CD8-positive, alpha-beta memory T cell (primary cell): ENCODE measurements around the gene FASTK. TPM values are rescaled to one million over a fixed set of nuclear protein-coding genes. Genes with fewer than 3 reads are reported as not detected.

Source experiments
- CTCF ChIA-PET: fragments of 350-600 bp; sonication (Branson Sonifier 250); formaldehyde crosslinking; loops from one replicate; lab custom pipeline; 2021; ENCODE audit warnings: antibody characterized with exemption; lab: Charles Lee
- POLR2A ChIA-PET: fragments of 350-600 bp; sonication (Branson Sonifier 250); formaldehyde crosslinking; loops from one replicate; lab custom pipeline; 2021; ENCODE audit warnings: antibody characterized with exemption; lab: Charles Lee
- DNase-seq, 5 donors: peaks; one replicate each; pipeline versions ENCODE4 v3.0.0 to v3.0.0-alpha.2; 2020 to 2022; ENCODE audit warnings: mixed read lengths in 1 of 5
- H3K27ac ChIP-seq: one replicate; pipeline ENCODE4 v1.7.0; 2013; ENCODE audit warnings: low read depth, mild to moderate bottlenecking, low read length, moderate library complexity
- H3K27me3 ChIP-seq: 2 replicates; pipeline ENCODE4 v1.7.0; 2013; ENCODE audit warnings: low read length, mild to moderate bottlenecking; ENCODE audit not compliant: insufficient read depth, poor library complexity, severe bottlenecking
- H3K36me3 ChIP-seq: 2 replicates; pipeline ENCODE4 v1.7.0; 2013; ENCODE audit warnings: mild to moderate bottlenecking, low read length, moderate library complexity; ENCODE audit not compliant: insufficient read depth
- H3K4me1 ChIP-seq: 2 replicates; pipeline ENCODE4 v1.7.0; 2013; ENCODE audit warnings: mild to moderate bottlenecking, low read length, moderate library complexity; ENCODE audit not compliant: insufficient read depth
- H3K4me3 ChIP-seq: 2 replicates; pipeline ENCODE4 v1.7.0; 2013; ENCODE audit warnings: mild to moderate bottlenecking, low read length
- H3K9me3 ChIP-seq: 2 replicates; pipeline ENCODE4 v1.7.0; 2013; ENCODE audit warnings: mild to moderate bottlenecking, low read length
- H3K27ac Mint-ChIP-seq, 8 donors: one replicate each; pipeline ENCODE4 v1.8.0; 2020 to 2021; ENCODE audit warnings: mixed read lengths in 8 of 8, mild to moderate bottlenecking in 6 of 8, inconsistent platforms in 3 of 8, moderate library complexity in 3 of 8
- H3K27me3 Mint-ChIP-seq, 2 donors: one replicate each; pipeline ENCODE4 v1.8.0; 2020 to 2021; ENCODE audit warnings: mixed read lengths in 2 of 2, mild to moderate bottlenecking in 1 of 2, moderate library complexity in 1 of 2
- H3K36me3 Mint-ChIP-seq, 3 donors: one replicate each; pipeline ENCODE4 v1.8.0; 2020 to 2021; ENCODE audit warnings: mixed read lengths in 3 of 3, inconsistent platforms in 1 of 3, mild to moderate bottlenecking in 1 of 3
- H3K4me1 Mint-ChIP-seq, 3 donors: one replicate each; pipeline ENCODE4 v1.8.0; 2020 to 2021; ENCODE audit warnings: mixed read lengths in 3 of 3, inconsistent platforms in 1 of 3, mild to moderate bottlenecking in 1 of 3
- H3K4me3 Mint-ChIP-seq, 7 donors: one replicate each; pipeline ENCODE4 v1.8.0; 2020 to 2021; ENCODE audit warnings: mixed read lengths in 7 of 7, mild to moderate bottlenecking in 6 of 7, moderate library complexity in 4 of 7, inconsistent platforms in 2 of 7
- H3K9me3 Mint-ChIP-seq, 5 donors: one replicate each; pipeline ENCODE4 v1.8.0; 2020 to 2022; ENCODE audit warnings: mixed read lengths in 5 of 5, mild to moderate bottlenecking in 3 of 5, moderate library complexity in 2 of 5, inconsistent platforms in 1 of 5
- polyA plus RNA-seq: library from polyadenylated mRNA; unstranded; fragments of 300-500 nt; fragmentation: Illumina TruSeq; gene quantifications from one replicate; pipeline ENCODE4 v1.2.3, GENCODE V29; 2021
- total RNA-seq, 2 experiments: library from RNA; stranded (reverse); gene quantifications; one replicate each; pipeline ENCODE4 v1.2.3, GENCODE V29; 2021

FASTK gene
- total and polyA plus RNA-seq, 3 experiments from 2014 or later, result 52.0 to 88.8 (median 83.1) TPM

- Histone ChIP-seq H3K27ac (peak overlapping the region; percentile 91), H3K9me3 (no peaks in the 10 kb centered on the region), H3K27me3 (no peaks in the 10 kb centered on the region), H3K36me3 (no peaks in the 10 kb centered on the region), H3K4me1 (peaks cover 36% of the 10 kb centered on the region), H3K4me3 (peak overlapping the region; percentile 94)
- Mint-ChIP-seq H3K36me3 (peaks cover 0 to 20% (median 0%) of the 10 kb centered on the region in 3 donors), H3K9me3 (no peaks in the 10 kb centered on the region), H3K27me3 (no peaks in the 10 kb centered on the region), H3K4me1 (peaks cover 24 to 47% (median 36%) of the 10 kb centered on the region in 3 donors), H3K4me3 (peak overlapping the region; percentile 88 to 95 (median 94)), H3K27ac (peak overlapping the region; percentile 88 to 98 (median 98))
- POLR2A ChIA-PET, result interaction anchor here (0.8 to 2.1 kb wide), 6 partner anchors 17 to 168 kb away, joined by 3 to 10 read pairs (median 6); partner anchors contain the start of genes ABCB8, ABCF2, FASTK and TMUB1
- DNase-seq, result peak in 1 of 5 donors; percentile 10
- CTCF ChIA-PET, result interaction anchor here (0.6 to 1.6 kb wide), 5 partner anchors 30 to 96 kb away, joined by 3 to 5 read pairs (median 4); partner anchors contain the start of gene ABCB8
Measured at GRCh38 chr7:151058781-151059366, 21.7 kb downstream of the FASTK start.

- ChIA-PET CTCF (interaction anchor here (0.6 to 1.6 kb wide), 7 partner anchors 29 to 248 kb away, joined by 3 to 6 read pairs (median 4); partner anchors contain the start of gene ABCB8), POLR2A (interaction anchor here (0.8 to 2.1 kb wide), 5 partner anchors 18 to 169 kb away, joined by 5 to 10 read pairs (median 7); partner anchors contain the start of genes ABCB8, ABCF2, FASTK and TMUB1)
- H3K27ac ChIP-seq, result peak overlapping the region; percentile 91
- Mint-ChIP-seq H3K4me1 (peaks cover 24 to 47% (median 36%) of the 10 kb centered on the region in 3 donors), H3K9me3 (no peaks in the 10 kb centered on the region), H3K36me3 (peaks cover 0 to 16% (median 0%) of the 10 kb centered on the region in 3 donors), H3K27me3 (no peaks in the 10 kb centered on the region), H3K27ac (peak overlapping the region; percentile 88 to 98 (median 98)), H3K4me3 (peak overlapping the region; percentile 88 to 95 (median 94))
- no peaks in the 10 kb centered on the region for H3K36me3 ChIP-seq
- no peaks in the 10 kb centered on the region for H3K27me3 ChIP-seq
- peaks cover 39% of the 10 kb centered on the region for H3K4me1 ChIP-seq
- H3K9me3 ChIP-seq, result no peaks in the 10 kb centered on the region
- peak overlapping the region; percentile 94 for H3K4me3 ChIP-seq
- DNase-seq, result peak; percentile 94 to 99 (median 96)
Measured at GRCh38 chr7:151057989-151058780, 22.4 kb downstream of the FASTK start.

GRCh38 chr7:151057506-151057988 lies 23.1 kb downstream of the FASTK start, which contains the start of gene CDK5:
CDK5 (minus strand) TSS chr7:151057897; CDS start chr7:151057848, 49 bp downstream.
- no peak for DNase-seq
- Mint-ChIP-seq H3K36me3 (peaks cover 0 to 16% (median 1%) of the 10 kb centered on the region in 3 donors), H3K27ac (peak within 1 kb of the TSS; percentile 88 to 98 (median 98)), H3K4me3 (peak within 1 kb of the TSS; percentile 88 to 95 (median 94)), H3K4me1 (peaks cover 25 to 52% (median 38%) of the 10 kb centered on the region in 3 donors), H3K9me3 (no peaks in the 10 kb centered on the region), H3K27me3 (peaks cover 2% of the 10 kb centered on the region in 2 donors)
- no peaks in the 10 kb centered on the region for H3K27me3 ChIP-seq
- peak within 1 kb of the TSS; percentile 91 for H3K27ac ChIP-seq
- peak within 1 kb of the TSS; percentile 94 for H3K4me3 ChIP-seq
- ChIA-PET CTCF (interaction anchor here (0.6 to 1.3 kb wide), 3 partner anchors 29 to 248 kb away, joined by 3 to 6 read pairs (median 4); partner anchors contain the start of gene ABCB8), POLR2A (interaction anchor here (1.8 to 2.1 kb wide), 2 partner anchors 23 to 30 kb away, joined by 10 read pairs; partner anchors contain the start of genes ABCB8 and FASTK)
- peaks cover 41% of the 10 kb centered on the region for H3K4me1 ChIP-seq
- no peaks in the 10 kb centered on the region for H3K9me3 ChIP-seq
- H3K36me3 ChIP-seq, result no peaks in the 10 kb centered on the region

GRCh38 chr7:151056666-151057505 lies 23.7 kb downstream of the FASTK start:
- H3K27me3 ChIP-seq, result no peaks in the 10 kb centered on the region
- POLR2A ChIA-PET, result interaction anchor here (1.8 kb wide), 1 partner anchor 24 kb away, joined by 10 read pairs; the partner anchor contains the start of gene FASTK

GRCh38 chr7:151056283-151056665 lies 24.3 kb downstream of the FASTK start:
- Histone ChIP-seq H3K27ac (no peak overlapping the region), H3K27me3 (no peaks in the 10 kb centered on the region), H3K4me1 (peaks cover 39% of the 10 kb centered on the region), H3K36me3 (no peaks in the 10 kb centered on the region), H3K4me3 (no peak overlapping the region), H3K9me3 (no peaks in the 10 kb centered on the region)
- ChIA-PET CTCF (interaction anchor here (1.5 kb wide), 1 partner anchor 27 kb away, joined by 3 read pairs; the partner anchor contains the start of gene TMUB1), POLR2A (no interaction called here)
- Mint-ChIP-seq H3K27ac (peak overlapping the region in 2 of 8 donors; percentile 12 to 60), H3K27me3 (peaks cover 2 to 4% of the 10 kb centered on the region in 2 donors), H3K4me3 (peak overlapping the region in 6 of 7 donors; percentile 49 to 95 (median 91)), H3K9me3 (no peaks in the 10 kb centered on the region), H3K4me1 (peaks cover 23 to 49% (median 34%) of the 10 kb centered on the region in 3 donors), H3K36me3 (peaks cover 0 to 14% (median 1%) of the 10 kb centered on the region in 3 donors)
- no peak for DNase-seq

More at GRCh38 chr7:151056666-151057505, 23.7 kb downstream of the FASTK start:
- H3K36me3 ChIP-seq, result no peaks in the 10 kb centered on the region
- peak overlapping the region; percentile 94 for H3K4me3 ChIP-seq
- CTCF ChIA-PET, result interaction anchor here (0.6 to 1.3 kb wide), 2 partner anchors 29 to 38 kb away, joined by 3 to 6 read pairs; partner anchors contain the start of gene ABCB8
- Mint-ChIP-seq H3K27ac (peak overlapping the region in 6 of 8 donors; percentile 47 to 98 (median 78)), H3K9me3 (no peaks in the 10 kb centered on the region), H3K27me3 (peaks cover 2 to 4% of the 10 kb centered on the region in 2 donors), H3K4me3 (peak overlapping the region; percentile 88 to 95 (median 94)), H3K4me1 (peaks cover 26 to 51% (median 40%) of the 10 kb centered on the region in 3 donors), H3K36me3 (peaks cover 0 to 15% (median 1%) of the 10 kb centered on the region in 3 donors)
- peaks cover 41% of the 10 kb centered on the region for H3K4me1 ChIP-seq
- H3K27ac ChIP-seq, result peak overlapping the region; percentile 52
- no peak for DNase-seq
- H3K9me3 ChIP-seq, result no peaks in the 10 kb centered on the region

- Histone ChIP-seq H3K27me3 (no peaks in the 10 kb centered on the region), H3K36me3 (no peaks in the 10 kb centered on the region), H3K9me3 (no peaks in the 10 kb centered on the region), H3K4me1 (peaks cover 20% of the 10 kb centered on the region), H3K27ac (no peak overlapping the region), H3K4me3 (no peak overlapping the region)
- Mint-ChIP-seq H3K27ac (no peak overlapping the region), H3K4me1 (peaks cover 12 to 31% (median 19%) of the 10 kb centered on the region in 3 donors), H3K36me3 (peaks cover 0 to 11% (median 1%) of the 10 kb centered on the region in 3 donors), H3K4me3 (peak overlapping the region in 1 of 7 donors; percentile 56), H3K27me3 (peaks cover 4 to 7% of the 10 kb centered on the region in 2 donors), H3K9me3 (no peaks in the 10 kb centered on the region)
- ChIA-PET POLR2A (no interaction called here), CTCF (no interaction called here)
- no peak for DNase-seq
Measured at GRCh38 chr7:151053751-151054150, 26.9 kb downstream of the FASTK start.
